Brain microvascular endothelial cell (primary cell): Measurements from ENCODE around the gene GALNS.
"Not testable (repeated sequence)": the region's sequence is repeated elsewhere in the genome, so short reads cannot be mapped to it uniquely, and the experiment has no call there.

Source experiments
- DNase-seq: peaks from one replicate; pipeline ENCODE4 v3.0.0-alpha.2; 2020
- H3K27ac ChIP-seq: fragments of 250-450 bp; sonication (Bioruptor Pico); 2 replicates; pipeline ENCODE4 v1.5.1; 2020; ENCODE audit warnings: mild to moderate bottlenecking, moderate library complexity
- H3K27me3 ChIP-seq: fragments of 250-450 bp; sonication (Bioruptor Pico); replicated peaks from 2 replicates; pipeline ENCODE4 v1.5.1; 2020; ENCODE audit warnings: mild to moderate bottlenecking
- H3K36me3 ChIP-seq: fragments of 250-450 bp; sonication (Bioruptor Pico); replicated peaks from 2 replicates; pipeline ENCODE4 v1.5.1; 2020; ENCODE audit warnings: mild to moderate bottlenecking
- H3K4me3 ChIP-seq: 2 replicates; pipeline ENCODE4 v1.5.1; 2011; ENCODE audit warnings: low read depth, mild to moderate bottlenecking, control low read depth, low read length, moderate library complexity
- in situ Hi-C: cut with HindIII; loops from 2 replicates; pipeline ENCODE4 v1.10.0; 2017; ENCODE audit warnings: low sequenced_read_pairs, low pct_ligation_motif_present
- TF ChIP-seq, protein P1 (sequence below): IDR thresholded peaks from 2 replicates; pipeline ENCODE4 v1.5.1; 2011; ENCODE audit warnings: low read depth, mild to moderate bottlenecking, moderate library complexity, low read length, control low read depth, inconsistent platforms; ENCODE audit errors: missing control alignments

GALNS gene

DNA sequence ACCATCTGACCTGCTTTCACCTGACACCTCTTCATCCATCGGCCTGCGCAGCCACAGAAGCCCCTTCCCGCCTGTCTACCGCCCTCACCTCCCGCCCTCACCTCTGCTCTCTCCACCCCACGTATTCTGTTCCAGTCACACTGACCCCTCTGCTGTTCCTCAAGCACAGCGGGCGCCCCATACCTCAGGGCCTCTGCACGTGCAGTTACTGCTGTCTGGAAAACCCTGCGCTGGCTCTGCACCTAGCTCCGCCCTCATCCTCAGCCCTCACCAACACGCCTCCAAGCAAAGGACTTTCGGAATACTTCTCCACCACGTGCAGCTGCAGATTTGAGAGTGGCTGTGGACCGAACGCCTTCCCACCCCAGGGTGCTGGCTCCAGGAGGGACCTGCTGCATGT is 34.3 kb upstream of the GALNS start:
- H3K36me3 ChIP-seq = no peaks in the 10 kb centered on the region
- in situ Hi-C loops = no loop called here
- DNase-seq = no peak
- H3K27me3 ChIP-seq = no peaks in the 10 kb centered on the region
- TF ChIP-seq, protein P1, sequence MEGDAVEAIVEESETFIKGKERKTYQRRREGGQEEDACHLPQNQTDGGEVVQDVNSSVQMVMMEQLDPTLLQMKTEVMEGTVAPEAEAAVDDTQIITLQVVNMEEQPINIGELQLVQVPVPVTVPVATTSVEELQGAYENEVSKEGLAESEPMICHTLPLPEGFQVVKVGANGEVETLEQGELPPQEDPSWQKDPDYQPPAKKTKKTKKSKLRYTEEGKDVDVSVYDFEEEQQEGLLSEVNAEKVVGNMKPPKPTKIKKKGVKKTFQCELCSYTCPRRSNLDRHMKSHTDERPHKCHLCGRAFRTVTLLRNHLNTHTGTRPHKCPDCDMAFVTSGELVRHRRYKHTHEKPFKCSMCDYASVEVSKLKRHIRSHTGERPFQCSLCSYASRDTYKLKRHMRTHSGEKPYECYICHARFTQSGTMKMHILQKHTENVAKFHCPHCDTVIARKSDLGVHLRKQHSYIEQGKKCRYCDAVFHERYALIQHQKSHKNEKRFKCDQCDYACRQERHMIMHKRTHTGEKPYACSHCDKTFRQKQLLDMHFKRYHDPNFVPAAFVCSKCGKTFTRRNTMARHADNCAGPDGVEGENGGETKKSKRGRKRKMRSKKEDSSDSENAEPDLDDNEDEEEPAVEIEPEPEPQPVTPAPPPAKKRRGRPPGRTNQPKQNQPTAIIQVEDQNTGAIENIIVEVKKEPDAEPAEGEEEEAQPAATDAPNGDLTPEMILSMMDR = no peak
- no peak overlapping the region for H3K27ac ChIP-seq
- H3K4me3 ChIP-seq = no peak overlapping the region

DNA sequence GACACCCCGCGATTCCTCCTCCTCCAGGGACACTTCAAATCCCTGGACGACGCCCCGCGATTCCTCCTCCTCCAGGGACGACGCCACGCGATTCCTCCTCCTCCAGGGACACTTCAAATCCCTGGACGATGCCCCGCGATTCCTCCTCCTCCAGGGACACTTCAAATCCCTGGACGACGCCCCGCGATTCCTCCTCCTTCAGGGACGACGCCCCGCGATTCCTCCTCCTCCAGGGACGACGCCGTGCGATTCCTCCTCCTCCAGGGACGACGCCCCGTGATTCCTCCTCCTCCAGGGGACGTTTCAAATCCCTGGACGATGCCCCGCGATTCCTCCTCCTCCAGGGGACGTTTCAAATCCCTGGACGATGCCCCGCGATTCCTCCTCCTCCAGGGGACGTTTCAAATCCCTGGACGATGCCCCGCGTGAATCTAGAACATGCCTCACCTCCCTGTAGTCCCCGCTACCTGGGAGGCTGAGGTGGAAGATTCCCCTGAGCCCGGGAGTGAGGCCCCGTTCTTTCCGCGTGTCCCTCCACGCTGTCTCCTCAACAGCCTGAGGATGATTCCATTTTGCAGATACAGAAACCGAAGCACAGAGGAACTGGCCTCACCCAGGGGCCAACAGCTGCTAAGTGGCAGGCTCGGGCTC is 33.1 kb upstream of the GALNS start:
- H3K27me3 ChIP-seq, H3K4me3 ChIP-seq, in situ Hi-C loops, H3K27ac ChIP-seq, H3K36me3 ChIP-seq, DNase-seq: not testable (repeated sequence)

DNA sequence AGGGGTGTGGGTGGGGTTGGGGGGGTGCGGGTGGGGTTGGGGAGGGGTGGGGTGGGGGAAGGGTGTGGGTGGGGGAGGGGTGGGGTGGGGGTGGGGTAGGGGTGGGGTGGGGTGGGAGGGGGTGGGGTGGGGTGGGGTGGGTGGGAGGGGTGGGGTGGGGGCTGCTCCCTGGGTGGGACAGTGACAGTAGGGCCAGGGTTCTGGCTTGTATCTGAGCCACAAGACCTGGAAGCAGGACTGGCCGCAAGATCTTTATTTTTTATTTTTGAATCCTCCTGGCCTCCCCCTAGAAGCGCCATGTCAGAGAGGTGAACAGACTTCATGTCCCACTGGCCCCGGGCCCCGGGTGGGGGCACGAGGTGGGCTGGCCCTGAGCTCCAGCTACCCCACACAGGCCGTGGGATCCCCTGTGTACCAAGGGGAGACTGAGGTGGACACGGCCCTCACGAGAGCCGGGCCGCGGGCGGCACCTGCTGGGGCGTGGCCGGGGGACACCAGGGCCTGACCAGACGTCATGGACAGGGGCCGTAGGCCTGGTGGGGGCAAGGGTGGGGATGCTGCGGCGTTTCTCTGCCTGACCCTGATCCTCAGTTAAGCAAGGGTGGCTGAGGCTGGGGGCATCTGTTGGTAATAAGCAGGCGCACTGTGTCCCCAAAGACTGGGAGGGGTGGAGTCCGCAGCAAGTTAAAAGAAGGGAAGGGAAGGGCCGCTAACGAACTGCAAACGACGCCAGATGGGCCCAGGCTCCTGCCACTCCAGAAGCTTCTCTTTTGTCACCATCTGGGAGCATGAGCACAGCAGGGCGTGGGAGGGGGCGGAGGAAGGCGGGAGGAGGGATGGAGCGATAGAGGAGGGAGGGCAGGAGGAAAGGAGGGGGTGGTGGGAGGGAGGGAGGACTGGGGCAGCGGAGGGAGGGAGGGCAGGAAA is 32.0 kb upstream of the GALNS start:
- Histone ChIP-seq H3K27me3 (no peaks in the 10 kb centered on the region), H3K36me3 (no peaks in the 10 kb centered on the region), H3K27ac (no peak overlapping the region), H3K4me3 (no peak overlapping the region)
- in situ Hi-C loops = no loop called here
- TF ChIP-seq, protein P1 = no peak
- no peak for DNase-seq

DNA sequence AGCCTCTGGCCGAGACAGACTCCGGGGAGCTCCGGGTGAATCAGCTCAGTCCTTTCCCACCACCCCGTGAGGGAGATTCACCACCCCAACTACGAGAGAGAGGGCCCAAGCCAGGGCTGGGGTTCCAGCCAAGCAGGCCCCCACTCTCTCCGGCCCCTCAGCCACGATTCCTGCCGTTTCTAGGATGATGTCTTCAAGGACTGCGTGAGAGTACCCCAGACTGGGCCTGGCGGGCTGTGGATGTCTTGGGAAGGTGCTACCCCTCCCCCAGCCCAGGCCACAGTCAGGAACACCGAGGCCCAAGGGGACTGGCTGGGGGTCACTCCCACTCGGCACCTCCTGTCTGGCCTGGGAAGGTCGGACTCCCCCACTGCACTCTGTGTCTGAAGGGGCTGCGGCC is 31.3 kb upstream of the GALNS start:
- Histone ChIP-seq H3K36me3 (no peaks in the 10 kb centered on the region), H3K27ac (no peak overlapping the region), H3K27me3 (no peaks in the 10 kb centered on the region), H3K4me3 (no peak overlapping the region)
- in situ Hi-C loops = no loop called here
- no peak for DNase-seq
- TF ChIP-seq, protein P1 = no peak

DNA sequence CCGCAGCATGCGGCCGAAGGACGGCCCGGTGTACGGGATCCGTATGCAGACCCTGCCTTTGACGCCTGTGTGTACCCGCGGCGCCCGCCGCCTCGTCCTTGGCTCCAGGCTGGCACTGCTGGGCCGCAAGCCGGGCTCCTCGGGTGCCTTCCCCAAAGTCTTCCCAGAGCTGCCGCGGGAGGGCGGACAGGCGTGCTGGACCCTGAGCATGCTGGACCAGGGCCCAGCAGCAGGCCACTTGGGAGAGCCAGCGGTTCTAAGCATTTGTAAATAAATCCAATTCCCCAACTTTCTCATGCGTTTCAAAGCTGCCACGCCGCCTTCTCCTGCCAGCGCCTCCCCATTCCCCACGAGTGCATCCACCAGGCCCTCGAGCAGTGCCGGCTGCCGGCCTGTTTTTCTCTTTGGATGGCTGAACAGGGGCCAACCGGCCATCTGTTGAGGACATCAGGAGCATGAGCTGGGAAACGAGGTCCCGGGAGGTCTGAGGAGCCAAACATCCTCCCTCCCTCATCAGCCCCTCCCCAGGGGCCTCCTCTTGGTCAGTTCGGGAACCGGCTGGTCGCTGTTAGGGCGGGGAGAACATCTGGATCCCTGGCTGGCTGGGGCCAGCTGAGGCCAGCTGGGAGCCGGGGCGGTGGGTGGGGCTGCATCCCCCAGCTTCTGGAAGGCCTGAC is 30.2 kb upstream of the GALNS start:
- TF ChIP-seq, protein P1 = no peak

DNA sequence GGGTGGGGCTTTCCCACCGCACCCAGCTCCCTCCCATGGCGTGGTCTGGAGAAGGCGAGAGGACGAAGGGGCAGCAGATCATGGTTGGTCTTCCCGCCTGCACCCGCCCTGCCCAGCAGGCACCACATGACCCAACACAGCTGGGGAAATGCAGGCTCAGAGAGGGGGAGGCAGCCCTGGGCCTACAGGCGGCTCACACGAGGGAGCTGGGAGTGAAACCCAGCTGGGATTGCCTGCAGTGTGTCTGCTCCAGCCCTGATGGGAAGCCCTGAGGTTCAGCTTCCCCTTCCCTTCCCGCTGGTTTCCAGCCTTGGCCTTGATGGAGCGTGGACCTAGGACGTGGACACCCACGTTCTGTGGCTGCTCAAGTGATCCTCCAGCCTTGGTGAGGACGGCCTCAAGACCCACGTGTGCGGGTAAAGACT is 29.7 kb upstream of the GALNS start:
- Histone ChIP-seq H3K4me3 (no peak overlapping the region), H3K27me3 (peaks cover 7% of the 10 kb centered on the region), H3K27ac (no peak overlapping the region), H3K36me3 (no peaks in the 10 kb centered on the region)
- in situ Hi-C loops = no loop called here
- TF ChIP-seq, protein P1 = no peak
- no peak for DNase-seq

More for the DNA sequence above, 30.2 kb upstream of the GALNS start:
- no peak for DNase-seq
- Histone ChIP-seq H3K27ac (no peak overlapping the region), H3K4me3 (no peak overlapping the region), H3K36me3 (no peaks in the 10 kb centered on the region), H3K27me3 (peaks cover 1% of the 10 kb centered on the region)
- in situ Hi-C loops = no loop called here
